ENCODE data around the gene FETUB.

The FETUB gene

GRCh38 chr3:186668426-186668825 is 28.2 kb downstream of the FETUB start:
- Histone ChIP-seq H3K27ac (ENCODE audit: extremely low read depth, low read depth, low read length) (no peak overlapping the region), H3K36me3 (ENCODE audit: control insufficient read depth in 2 of 2, insufficient read depth in 1 of 2, low read length in 2 of 2) (no peaks in the 10 kb centered on the region), H3K9me3 (ENCODE audit: control insufficient read depth, insufficient read depth, low read depth, low read length) (no peaks in the 10 kb centered on the region), H3K4me3 (ENCODE audit: low read depth, low read length) (no peak overlapping the region), H3K4me1 (ENCODE audit: control insufficient read depth, insufficient read depth, low read length) (no peaks in the 10 kb centered on the region)
- TF ChIP-seq ZFHX2 (tag by site-specific recombination; conservative IDR thresholded peaks at IDR 0.05) (0 out of 2 replicates have a peak, but pooled peaks have one; percentile 10), ZNF202 (tag by site-specific recombination; IDR thresholded peaks at IDR 0.05; ENCODE audit: borderline replicate concordance) (no peak)
- POLR2A ChIA-PET: interaction anchor here (1.2 kb wide), 1 partner anchor 115 kb away, joined by 4 read pairs; the partner anchor contains the start of gene EIF4A2
- CTCF ChIA-PET: interaction anchor here (1.5 kb wide), 1 partner anchor 51 kb away, joined by 6 read pairs; no protein-coding TSS in a partner anchor

- TF ChIP-seq ZNF518A (tag by site-specific recombination; conservative IDR thresholded peaks at IDR 0.05; ENCODE audit: low read depth) (no peak), ZNF416 (tag by site-specific recombination; IDR thresholded peaks at IDR 0.05) (no peak), ZFP69B (tag by site-specific recombination; IDR thresholded peaks at IDR 0.05) (no peak), ZSCAN23 (tag by site-specific recombination; IDR thresholded peaks at IDR 0.05) (no peak), ZNF202 (tag by site-specific recombination; IDR thresholded peaks at IDR 0.05; ENCODE audit: borderline replicate concordance) (no peak), ZBTB8A (tag by site-specific recombination; IDR thresholded peaks at IDR 0.05) (no peak), WT1 (tag by site-specific recombination; IDR thresholded peaks at IDR 0.05) (no peak), BCL6B (tag by site-specific recombination; IDR thresholded peaks at IDR 0.05) (no peak), ZNF747 (tag by site-specific recombination; IDR thresholded peaks at IDR 0.05) (no peak), ZFP37 (tag by site-specific recombination; IDR thresholded peaks at IDR 0.05) (no peak), FEZF1 (tag by site-specific recombination; IDR thresholded peaks at IDR 0.05) (no peak), ZNF561 (tag by site-specific recombination; IDR thresholded peaks at IDR 0.05; ENCODE audit: borderline replicate concordance) (no peak), TSHZ1 (tag by site-specific recombination; IDR thresholded peaks at IDR 0.05; ENCODE audit: borderline replicate concordance) (no peak), ZNF211 (tag by site-specific recombination; IDR thresholded peaks at IDR 0.05; ENCODE audit: low read depth) (no peak), ZFHX2 (tag by site-specific recombination; conservative IDR thresholded peaks at IDR 0.05) (no peak), ZNF555 (tag by site-specific recombination; conservative IDR thresholded peaks at IDR 0.05) (no peak), GLIS2 (tag by site-specific recombination; IDR thresholded peaks at IDR 0.05) (no peak), ZNF398 (tag by site-specific recombination; IDR thresholded peaks at IDR 0.05) (no peak), KLF16 (tag by site-specific recombination; IDR thresholded peaks at IDR 0.05) (no peak)
- Histone ChIP-seq H3K27ac (ENCODE audit: extremely low read depth, low read depth, low read length) (no peak overlapping the region), H3K9me3 (ENCODE audit: control insufficient read depth, insufficient read depth, low read depth, low read length) (no peaks in the 10 kb centered on the region), H3K4me1 (ENCODE audit: control insufficient read depth, insufficient read depth, low read length) (no peaks in the 10 kb centered on the region), H3K36me3 (ENCODE audit: control insufficient read depth in 2 of 2, insufficient read depth in 1 of 2, low read length in 2 of 2) (no peaks in the 10 kb centered on the region), H3K4me3 (ENCODE audit: low read depth, low read length) (no peak overlapping the region)
- POLR2A ChIA-PET: no interaction called here
- CTCF ChIA-PET: no interaction called here
Observed at GRCh38 chr3:186669378-186670084, 29.3 kb downstream of the FETUB start.
